GM21390 (cell line): ENCODE results near the gene POP7.
"Not testable (repeated sequence)": the region's sequence is repeated elsewhere in the genome, so short reads cannot be mapped to it uniquely, and the experiment has no call there.

Source experiments
- ATAC-seq: cut with Tn5 transposase; IDR thresholded peaks from one replicate; pipeline ENCODE4 v1.9.1; 2021; ENCODE audit not compliant: unreplicated experiment

Gene POP7

DNA sequence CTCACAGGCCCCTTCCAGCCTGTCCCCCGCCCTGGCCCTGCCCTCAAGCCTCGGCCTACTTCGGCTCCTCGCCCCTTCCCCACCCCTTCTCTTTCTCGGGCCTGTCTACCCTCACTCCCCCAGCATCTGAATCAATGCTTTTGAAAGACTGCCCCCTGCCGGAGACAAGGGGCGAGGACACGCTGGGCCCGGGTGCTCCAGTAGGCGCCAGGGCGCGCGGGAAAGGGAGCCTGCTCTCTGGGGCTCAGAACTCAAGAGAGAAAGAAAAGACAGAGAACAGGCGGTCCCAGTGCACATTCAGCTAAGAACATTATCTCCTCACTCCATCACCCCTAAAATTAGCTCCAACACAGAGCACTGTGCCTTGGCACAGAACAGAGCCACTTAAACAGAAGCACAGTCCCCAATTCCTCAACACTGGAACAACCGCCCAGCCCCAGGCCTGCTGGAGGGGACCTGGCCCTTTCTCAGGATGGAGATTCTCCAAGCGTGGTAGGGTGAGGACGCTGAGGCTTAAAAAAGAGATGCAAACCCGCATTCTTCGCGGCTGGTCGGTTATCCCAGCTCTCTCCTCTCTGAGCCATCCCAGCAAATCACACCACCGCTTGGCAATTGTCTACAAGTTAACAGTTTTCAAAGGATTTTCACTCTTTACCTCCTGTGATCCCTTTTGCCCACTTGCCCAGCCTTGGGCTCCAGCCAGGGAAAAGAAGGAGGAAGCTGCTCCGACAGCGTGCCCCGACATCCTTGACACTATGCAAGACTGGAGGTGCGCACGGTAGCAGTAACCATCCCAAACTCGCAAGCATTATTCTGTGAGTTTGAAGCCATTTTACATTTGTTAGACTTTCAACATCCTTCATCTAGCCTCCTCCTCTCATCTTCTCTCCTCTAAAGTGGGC lies 14.0 kb upstream of the POP7 start:
- no peak for ATAC-seq

DNA sequence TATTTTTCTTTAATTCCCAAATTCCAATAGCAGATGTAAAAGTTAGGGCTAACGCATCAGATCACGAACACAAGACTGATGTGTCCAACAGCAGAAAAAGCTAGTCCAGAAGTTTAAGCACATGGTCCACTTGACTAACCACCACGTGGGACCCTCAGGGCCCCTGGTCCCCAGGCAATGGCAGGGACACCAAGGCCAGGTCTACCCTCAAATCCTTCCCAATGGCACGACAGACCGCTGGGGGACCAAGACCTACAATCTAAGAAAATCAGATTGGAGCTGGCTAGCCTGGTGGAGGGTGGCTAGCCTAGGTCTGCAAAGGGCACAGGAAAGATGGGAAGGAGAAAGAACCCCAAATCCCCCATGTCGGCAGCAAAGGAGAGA lies 13.4 kb upstream of the POP7 start:
- no peak for ATAC-seq

DNA sequence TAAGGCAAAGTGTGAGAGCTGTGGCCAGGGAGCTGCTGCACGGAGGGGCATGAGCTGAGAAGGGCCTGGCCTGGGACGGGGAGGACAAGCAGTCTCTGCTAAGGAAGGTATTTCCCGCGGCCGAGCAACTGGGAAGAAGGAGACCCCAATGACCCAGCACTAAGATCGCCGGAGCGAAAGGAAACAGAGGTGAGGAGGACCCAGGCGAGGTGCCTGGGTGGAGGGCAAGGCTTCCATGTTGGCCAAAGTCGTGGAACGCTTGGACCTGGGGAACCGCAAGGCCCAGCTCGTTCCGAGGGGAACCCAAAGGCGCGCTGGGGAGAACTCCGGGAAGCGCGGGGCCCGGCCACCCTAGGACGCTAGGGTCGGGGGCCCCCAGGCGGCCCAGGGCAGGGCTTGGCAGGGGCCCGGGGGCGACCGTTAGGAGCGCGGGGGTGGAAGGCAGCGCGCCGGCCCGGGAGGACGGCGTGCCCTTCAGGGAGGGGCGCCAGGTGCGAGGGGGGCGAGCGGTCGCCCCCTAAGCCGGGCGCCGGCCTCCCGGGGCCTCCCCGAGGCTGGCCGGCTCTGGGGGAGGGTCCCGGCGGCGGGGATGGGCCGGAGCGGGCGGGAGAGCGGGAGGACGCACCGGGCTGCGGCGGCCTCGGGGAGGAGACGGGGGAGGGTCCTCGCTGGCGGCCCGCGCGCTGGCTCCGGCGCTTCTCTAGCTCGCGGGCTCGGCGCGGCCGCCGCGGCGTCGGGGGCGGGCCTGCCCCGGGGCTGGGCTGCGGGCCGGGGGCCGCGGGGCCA lies 12.4 kb upstream of the POP7 start:
- ATAC-seq: peak; percentile 36

DNA sequence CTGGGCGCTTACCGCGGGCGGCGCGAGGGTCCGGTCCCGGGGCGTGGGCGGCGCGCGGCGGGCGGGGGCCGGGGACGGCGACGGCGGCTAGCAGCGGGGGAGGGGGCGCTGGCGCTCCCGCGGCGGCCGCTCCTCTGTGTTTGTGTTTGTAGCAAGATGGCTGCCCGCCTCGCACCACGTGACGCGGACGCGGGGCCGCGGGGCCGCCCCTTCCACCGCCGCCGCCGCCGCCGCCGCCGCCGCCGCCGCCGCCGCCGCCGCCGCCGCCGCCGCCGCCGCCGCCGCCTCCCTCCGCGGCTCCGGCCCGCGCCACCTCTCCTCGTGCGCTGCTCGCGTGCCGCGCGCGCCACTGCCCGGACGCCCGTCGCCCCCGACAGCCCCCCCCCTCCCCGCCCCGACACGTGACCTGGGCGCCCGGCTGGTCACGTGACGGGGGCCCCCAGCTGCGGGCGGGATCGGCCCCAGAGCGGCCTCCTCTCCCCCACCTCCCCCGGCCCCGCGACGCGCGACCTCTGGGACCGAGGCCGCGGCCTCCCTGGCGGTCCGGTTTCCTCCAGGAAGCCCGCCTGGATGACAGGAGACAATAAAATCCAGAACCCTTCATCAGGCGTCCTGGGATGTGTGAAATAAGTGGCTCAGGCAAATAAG lies 11.7 kb upstream of the POP7 start, which contains the start of gene GIGYF1:
Gene GIGYF1, minus strand, starts transcription at position 153 of the 648 bp plus-strand sequence. CDS start 6,012 bp downstream, outside the sequence.
- peak; percentile 40 for ATAC-seq

DNA sequence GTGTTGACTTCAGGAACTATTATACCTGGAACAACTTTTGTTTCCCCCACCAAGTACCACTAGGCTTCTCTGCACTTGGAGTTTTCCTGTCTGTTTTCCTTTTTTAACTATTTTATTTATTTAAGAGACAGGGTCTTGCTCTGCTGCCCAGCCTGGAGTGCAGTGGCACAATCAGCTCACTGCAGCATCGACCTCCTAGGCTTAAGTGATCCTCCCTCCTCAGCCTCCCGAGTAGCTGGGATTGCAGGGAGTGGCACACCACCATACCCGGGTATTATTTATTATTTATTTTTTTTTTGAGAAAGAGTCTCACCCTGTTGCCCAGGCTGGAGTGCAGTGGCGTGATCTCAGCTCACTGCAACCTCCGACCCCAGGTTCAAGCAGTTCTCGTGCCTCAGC lies 9.8 kb upstream of the POP7 start:
- no peak for ATAC-seq

DNA sequence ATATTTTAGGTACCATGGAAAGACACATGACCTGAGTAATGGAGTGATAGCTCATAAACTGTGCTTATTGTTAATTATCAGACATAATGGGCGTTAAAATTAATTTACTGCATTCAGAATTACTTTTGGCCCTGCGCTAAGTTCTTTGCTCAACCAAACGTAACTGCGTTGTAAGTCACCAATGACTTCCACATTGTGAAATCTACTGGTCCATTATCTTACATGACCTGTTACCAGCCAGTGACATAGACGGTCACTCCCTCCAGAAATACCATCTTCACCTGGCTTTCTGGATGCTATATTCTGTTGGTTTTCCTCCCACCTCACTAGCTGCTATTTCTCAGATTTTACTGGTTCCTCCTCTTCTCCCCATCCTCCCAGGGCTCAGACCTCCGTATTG lies 6.9 kb upstream of the POP7 start:
- no peak for ATAC-seq

DNA sequence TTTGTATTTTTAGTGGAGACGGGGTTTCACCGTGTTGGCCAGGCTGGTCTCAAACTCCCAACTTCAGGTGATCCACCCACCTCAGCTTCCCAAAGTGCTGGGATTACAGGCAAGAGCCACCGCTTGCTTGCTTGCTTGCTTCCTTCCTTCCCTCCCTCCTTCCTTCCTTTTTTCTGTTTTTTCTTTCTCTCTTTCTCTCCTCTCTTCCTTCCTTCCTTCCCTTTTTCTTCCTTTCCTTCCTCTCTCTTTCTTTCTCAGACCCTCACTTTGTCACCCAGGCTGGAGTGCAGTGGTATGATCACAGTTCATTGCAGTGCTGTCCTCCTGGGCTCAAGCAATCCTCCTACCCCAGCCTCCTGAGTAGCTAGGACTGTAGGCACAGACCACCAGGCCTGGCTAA lies 4.8 kb upstream of the POP7 start:
- ATAC-seq: not testable (repeated sequence)

DNA sequence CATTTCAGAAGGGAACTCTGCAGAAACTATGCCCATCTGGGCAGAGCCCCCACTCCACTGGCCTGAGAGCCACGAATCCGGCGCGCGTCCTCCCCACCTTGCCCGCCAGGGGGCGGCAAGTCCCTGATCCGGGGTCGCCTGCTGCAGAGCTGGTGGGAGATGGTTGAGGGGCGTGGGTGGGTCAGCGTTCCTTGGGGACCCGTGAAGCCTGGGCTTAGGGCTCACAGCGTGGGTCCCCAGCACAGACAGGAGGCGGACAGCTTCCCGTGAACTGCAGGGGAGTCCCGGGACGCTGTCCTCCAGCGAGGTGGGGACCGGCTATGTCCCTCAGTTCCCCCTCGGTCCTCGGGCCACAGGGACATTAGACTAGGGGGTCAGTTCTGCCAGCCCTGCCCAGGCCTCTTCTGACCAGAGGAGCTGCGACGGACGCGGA lies 585 bp upstream of the POP7 start:
- peak; percentile 54 for ATAC-seq

DNA sequence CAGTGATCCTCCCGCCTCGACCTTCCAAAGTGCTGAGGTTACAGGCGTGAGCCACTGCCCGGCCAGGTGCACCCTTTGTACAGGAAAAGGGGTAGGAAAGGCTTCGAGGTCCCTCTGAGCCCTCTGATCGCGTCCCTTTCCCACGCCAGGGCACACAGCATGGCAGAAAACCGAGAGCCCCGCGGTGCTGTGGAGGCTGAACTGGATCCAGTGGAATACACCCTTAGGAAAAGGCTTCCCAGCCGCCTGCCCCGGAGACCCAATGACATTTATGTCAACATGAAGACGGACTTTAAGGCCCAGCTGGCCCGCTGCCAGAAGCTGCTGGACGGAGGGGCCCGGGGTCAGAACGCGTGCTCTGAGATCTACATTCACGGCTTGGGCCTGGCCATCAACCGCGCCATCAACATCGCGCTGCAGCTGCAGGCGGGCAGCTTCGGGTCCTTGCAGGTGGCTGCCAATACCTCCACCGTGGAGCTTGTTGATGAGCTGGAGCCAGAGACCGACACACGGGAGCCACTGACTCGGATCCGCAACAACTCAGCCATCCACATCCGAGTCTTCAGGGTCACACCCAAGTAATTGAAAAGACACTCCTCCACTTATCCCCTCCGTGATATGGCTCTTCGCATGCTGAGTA lies 871 bp downstream of the POP7 start:
- ATAC-seq: no peak

DNA sequence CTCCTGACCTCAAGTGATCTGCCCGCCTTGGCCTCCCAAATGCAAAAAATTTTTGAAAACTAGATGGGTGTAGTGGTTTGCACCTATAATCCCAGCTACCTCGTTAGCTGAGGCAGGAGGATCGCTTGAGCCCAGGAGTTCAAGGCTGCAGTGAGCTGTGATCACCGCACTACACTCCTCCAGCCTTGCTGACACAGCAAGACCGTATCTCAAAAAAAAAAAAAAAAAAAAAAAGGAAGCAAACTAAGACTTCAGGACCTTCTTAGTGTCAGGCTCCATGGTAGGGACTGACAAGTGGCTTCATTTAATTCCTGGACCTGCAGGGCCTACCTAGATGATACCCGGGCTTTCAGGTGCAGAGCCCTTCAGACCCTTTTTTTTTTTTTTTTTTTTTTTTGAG lies 2.5 kb downstream of the POP7 start:
- ATAC-seq: no peak

DNA sequence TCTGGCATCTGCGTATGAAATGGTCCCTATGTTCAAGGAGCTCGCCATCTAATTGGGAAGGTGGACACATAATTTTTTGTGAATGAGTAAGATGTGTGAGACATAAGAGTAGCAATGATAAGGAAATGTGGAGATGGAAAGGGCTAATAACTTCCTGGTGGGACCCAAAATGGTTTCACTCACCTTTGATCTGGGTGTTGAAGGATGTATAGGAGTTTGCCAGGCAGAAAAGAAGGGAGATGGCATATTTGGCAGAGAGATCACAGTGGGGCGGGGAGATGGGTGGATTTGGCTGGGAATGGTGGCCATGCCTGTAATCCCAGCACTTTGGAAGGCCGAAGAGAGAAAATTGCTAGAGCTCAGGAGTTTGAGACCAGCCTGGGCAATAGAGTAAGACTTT lies 4.5 kb downstream of the POP7 start:
- ATAC-seq: no peak

DNA sequence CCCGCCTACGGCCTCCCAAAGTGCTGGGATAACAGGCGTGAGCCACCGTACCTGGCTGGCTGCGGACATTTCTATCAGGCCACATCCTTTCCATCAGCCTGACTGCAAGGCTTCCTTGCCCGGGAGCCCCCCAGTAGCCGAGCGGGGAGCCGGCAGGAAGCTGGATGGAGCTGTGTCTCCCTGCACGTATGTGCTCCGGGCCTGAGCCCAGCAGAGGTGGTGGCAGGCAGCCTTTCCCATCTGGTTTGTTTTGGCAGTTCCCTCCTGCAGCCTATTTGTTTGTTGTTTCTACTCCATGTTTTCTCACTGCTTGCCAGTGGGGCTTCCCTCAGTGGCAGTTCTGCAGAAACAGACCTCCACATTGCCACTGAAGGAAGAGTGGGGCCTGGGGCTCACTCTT lies 5.4 kb downstream of the POP7 start:
- ATAC-seq: no peak

DNA sequence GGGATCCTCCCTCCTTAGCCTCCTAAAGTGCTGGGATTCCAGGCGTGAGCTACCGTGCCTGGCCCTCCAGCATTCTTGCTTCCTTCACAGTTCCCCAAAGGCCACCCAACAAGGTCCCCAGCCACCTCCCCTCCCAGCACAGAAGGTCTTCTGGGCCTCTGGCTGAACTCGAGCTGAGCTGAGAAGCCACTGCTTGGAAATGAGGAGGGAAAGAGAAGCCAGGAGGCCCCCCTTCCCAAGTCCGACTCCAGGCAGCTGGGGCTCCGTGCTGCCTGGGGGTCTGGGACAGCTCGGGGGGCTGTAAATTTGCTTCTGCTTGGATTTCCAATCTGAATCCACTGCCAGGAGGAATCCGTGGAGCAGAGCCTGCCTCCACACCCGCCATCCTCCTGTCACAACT lies 8.8 kb downstream of the POP7 start:
- no peak for ATAC-seq

DNA sequence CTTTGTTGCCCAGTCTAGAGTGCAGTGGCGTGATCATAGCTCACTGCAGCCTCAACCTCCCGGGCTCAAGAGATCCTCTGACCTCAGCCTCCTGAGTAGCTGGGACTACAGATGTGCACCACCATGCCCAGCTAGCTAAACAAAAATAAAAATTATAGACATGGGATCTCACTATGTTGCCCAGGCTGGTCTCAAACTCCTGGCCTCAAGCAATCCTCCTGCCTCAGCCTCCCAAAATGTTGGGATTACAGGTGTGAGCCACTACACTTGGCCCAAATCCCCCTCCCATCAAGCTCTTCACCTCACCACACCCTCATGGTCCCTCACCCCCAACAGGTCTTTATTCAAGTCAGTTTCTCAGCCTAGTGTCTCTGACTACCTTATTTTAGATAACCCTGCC lies 11.2 kb downstream of the POP7 start:
- not testable (repeated sequence) for ATAC-seq

DNA sequence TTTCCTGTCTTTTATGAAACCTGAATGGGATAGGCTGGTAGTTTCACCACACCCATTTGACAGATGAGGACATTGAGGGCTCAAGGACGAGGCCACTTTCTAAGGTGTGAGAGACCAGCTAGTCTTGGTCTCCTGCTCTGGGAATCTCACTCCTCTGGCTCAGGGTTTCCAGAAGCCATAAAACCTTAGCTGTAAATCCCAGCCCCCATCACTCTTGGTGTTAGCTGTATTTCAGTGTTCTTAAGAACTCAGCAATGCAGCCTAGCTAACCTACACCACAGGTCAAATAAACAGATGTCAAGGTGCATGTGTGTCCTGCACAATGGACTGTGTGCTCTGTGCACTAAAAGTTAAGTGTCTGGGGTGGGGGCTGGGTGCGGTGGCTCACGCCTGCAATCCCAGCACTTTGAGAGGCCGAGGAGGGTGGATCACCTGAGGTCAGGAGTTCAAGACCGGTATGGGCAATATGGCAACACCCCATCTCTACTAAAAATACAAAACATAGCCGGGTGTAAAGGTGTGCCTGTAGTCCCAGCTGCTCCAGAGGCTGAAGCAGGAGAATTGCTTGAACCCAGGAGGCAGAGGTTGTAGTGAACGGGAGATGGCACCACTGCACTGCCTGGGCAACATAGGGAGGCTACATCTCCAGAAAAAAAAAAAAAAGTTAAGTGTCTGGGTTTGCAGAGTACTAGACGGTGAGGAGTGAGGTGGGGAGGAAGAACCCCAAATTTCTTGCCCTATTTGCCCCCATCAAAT lies 13.8 kb downstream of the POP7 start:
- no peak for ATAC-seq

DNA sequence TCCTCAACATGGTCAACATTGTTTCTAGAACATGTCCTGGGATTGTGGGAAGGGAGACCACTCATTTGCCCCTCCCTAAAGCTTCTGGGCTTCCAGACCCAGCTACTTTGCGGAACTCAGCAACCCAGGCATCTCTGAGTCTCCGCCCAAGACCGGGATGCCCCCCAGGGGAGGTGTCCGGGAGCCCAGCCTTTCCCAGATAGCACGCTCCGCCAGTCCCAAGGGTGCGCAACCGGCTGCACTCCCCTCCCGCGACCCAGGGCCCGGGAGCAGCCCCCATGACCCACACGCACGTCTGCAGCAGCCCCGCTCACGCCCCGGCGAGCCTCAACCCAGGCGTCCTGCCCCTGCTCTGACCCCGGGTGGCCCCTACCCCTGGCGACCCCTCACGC lies 14.4 kb downstream of the POP7 start, which contains the start of gene EPO:
Gene EPO, plus strand, starts transcription at position 190 of the 392 bp plus-strand sequence. CDS start 513 bp downstream, outside the sequence.
- no peak for ATAC-seq

DNA sequence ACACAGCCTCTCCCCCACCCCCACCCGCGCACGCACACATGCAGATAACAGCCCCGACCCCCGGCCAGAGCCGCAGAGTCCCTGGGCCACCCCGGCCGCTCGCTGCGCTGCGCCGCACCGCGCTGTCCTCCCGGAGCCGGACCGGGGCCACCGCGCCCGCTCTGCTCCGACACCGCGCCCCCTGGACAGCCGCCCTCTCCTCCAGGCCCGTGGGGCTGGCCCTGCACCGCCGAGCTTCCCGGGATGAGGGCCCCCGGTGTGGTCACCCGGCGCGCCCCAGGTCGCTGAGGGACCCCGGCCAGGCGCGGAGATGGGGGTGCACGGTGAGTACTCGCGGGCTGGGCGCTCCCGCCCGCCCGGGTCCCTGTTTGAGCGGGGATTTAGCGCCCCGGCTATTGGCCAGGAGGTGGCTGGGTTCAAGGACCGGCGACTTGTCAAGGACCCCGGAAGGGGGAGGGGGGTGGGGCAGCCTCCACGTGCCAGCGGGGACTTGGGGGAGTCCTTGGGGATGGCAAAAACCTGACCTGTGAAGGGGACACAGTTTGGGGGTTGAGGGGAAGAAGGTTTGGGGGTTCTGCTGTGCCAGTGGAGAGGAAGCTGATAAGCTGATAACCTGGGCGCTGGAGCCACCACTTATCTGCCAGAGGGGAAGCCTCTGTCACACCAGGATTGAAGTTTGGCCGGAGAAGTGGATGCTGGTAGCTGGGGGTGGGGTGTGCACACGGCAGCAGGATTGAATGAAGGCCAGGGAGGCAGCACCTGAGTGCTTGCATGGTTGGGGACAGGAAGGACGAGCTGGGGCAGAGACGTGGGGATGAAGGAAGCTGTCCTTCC lies 15.0 kb downstream of the POP7 start:
- ATAC-seq: no peak

DNA sequence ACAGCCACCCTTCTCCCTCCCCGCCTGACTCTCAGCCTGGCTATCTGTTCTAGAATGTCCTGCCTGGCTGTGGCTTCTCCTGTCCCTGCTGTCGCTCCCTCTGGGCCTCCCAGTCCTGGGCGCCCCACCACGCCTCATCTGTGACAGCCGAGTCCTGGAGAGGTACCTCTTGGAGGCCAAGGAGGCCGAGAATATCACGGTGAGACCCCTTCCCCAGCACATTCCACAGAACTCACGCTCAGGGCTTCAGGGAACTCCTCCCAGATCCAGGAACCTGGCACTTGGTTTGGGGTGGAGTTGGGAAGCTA lies 15.5 kb downstream of the POP7 start:
- no peak for ATAC-seq

DNA sequence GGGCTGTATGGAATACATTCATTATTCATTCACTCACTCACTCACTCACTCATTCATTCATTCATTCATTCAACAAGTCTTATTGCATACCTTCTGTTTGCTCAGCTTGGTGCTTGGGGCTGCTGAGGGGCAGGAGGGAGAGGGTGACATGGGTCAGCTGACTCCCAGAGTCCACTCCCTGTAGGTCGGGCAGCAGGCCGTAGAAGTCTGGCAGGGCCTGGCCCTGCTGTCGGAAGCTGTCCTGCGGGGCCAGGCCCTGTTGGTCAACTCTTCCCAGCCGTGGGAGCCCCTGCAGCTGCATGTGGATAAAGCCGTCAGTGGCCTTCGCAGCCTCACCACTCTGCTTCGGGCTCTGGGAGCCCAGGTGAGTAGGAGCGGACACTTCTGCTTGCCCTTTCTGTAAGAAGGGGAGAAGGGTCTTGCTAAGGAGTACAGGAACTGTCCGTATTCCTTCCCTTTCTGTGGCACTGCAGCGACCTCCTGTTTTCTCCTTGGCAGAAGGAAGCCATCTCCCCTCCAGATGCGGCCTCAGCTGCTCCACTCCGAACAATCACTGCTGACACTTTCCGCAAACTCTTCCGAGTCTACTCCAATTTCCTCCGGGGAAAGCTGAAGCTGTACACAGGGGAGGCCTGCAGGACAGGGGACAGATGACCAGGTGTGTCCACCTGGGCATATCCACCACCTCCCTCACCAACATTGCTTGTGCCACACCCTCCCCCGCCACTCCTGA lies 16.7 kb downstream of the POP7 start:
- no peak for ATAC-seq
